GM20000 (cell line): Measurements from ENCODE around the gene SMIM44.

Source experiments
- DNase-seq: peaks from one replicate; pipeline ENCODE4 v3.0.0; 2012; ENCODE audit warnings: low spot score
- TF ChIP-seq, protein P1 (sequence below): IDR thresholded peaks from 2 replicates; pipeline ENCODE4 v1.5.1; 2012; ENCODE audit warnings: mild to moderate bottlenecking, control low read depth; ENCODE audit errors: extremely low read depth, missing control alignments

Gene SMIM44

DNA sequence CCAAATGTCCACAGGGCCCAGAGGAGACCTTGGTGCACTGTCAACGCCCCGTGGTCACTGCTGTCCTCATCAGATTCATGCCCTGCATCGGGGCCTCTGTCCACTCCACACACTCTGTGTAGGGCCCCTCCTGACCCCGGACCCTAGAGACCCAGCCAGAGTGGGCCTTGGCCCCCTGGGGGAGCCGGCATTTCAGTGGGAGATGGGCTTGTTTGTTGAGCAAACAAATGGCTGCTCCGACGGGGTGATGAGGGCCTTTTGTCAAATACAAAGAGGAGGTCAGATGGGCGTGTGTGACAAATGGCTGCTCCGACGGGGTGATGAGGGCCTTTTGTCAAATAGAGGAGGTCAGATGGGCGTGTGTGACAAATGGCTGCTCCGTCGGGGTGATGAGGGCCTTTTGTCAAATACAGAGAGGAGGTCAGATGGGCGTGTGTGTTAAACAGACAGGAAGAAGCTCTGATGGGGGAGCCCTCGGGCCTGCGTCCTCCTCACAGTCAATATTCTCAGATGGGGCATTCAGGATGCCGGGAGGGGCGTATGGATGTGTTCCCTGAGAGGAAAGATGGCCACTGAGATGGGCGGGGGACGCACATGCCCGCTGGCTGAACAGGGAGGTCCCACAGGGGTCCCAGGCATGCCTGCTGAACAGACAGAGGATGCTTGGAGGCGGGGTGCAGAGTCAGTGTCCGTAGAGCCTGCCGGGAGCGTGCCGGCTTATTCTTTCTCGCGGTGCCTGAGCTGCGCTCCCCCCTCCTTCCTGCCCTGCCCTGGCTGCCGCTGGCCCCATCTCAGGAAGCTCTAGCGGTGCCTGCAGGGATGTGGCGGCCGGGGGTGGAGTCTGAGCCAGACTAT is 39.2 kb downstream of the SMIM44 start:
- DNase-seq, result no peak
- TF ChIP-seq, protein P1, sequence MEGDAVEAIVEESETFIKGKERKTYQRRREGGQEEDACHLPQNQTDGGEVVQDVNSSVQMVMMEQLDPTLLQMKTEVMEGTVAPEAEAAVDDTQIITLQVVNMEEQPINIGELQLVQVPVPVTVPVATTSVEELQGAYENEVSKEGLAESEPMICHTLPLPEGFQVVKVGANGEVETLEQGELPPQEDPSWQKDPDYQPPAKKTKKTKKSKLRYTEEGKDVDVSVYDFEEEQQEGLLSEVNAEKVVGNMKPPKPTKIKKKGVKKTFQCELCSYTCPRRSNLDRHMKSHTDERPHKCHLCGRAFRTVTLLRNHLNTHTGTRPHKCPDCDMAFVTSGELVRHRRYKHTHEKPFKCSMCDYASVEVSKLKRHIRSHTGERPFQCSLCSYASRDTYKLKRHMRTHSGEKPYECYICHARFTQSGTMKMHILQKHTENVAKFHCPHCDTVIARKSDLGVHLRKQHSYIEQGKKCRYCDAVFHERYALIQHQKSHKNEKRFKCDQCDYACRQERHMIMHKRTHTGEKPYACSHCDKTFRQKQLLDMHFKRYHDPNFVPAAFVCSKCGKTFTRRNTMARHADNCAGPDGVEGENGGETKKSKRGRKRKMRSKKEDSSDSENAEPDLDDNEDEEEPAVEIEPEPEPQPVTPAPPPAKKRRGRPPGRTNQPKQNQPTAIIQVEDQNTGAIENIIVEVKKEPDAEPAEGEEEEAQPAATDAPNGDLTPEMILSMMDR, result no peak

DNA sequence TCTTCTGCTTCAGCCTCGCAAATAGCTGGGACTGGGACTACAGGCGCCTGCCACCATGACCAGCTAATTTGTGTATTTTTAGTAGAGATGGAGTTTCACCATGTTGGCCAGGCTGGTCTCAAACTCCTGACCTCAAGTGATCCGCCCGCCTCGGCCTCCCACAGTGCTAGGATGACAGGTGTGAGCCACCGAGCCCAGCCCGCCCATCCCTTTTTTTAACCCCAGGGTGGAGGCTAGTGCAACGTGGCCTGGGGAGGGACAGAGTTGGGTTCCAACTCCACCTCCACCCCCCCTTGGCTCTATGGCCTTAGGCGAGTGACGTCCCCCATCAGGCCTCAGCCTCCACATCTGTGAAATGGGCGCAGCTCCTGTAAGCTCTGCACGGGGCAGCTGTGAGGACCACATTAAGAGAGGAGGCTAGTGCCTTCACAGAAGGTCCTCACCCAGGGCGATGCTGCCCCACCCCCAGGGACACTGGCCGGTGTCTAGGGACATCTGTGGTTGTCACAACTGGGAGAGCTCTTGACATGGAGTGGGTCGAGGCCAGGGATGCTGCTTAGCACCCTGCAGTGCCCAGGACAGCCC is 40.7 kb downstream of the SMIM44 start:
- DNase-seq, result no peak
- TF ChIP-seq, protein P1, result no peak

DNA sequence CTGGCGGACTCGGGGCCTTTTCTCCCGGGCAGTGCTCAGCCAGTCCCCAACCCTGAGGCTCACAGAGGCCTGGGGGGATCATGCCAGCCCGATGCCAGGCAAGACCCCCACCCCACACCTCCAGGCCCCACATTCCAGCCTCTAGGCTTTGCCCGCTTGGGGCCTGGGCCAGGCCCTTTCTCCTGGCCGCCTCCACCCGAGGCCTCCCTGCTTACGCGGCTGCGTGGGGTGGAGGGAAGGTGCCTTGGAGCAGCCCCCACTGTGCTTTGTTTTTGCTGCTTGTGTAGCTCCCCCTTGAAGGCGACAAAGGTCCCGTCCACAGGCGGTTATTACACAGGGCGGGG is 41.3 kb downstream of the SMIM44 start:
- TF ChIP-seq, protein P1, result no peak
- DNase-seq, result no peak

DNA sequence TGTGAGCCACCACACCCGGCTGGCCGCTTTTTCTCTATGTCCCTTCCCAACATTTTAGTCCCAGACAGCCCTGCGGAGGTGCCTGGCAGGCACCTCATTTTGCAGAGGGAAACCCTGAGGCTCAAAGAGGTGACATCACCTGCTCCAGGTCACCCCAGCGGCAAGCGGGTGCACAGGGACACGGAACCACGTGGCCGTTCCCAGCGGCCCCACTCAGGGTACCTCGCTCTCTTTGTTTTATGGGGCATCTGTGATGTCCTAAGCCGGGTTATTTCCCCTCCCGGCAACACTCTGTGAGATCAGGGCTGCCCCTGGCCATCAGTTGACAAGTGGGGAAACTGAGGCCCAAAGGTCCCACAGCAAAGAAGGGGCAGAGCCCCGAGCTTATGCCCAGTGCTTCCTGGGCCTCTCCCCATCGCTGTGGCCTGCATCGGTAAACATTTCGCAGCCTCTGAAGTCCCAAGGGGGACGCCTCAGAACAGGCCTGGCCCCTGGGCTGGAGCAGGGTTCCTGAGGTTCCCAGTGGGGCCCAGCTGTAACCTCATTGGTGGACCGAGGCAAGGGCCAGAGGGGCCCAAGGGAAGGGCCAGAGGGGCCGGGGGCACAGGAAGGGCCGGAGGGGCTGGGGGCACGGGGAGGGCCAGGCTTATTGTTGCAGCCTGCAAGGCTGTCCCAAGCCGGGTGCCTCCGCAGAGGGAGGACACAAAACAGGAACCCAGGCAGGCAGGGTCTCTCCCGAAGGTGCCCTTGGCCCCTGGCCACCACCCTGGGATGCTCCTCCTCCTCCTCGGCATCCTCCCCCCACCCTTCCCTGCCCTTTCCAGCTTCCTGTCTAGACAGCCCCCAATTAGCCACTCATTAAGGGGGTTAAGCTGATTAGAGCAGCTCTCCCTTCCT is 41.9 kb downstream of the SMIM44 start:
- DNase-seq, result no peak
- TF ChIP-seq, protein P1, result no peak

DNA sequence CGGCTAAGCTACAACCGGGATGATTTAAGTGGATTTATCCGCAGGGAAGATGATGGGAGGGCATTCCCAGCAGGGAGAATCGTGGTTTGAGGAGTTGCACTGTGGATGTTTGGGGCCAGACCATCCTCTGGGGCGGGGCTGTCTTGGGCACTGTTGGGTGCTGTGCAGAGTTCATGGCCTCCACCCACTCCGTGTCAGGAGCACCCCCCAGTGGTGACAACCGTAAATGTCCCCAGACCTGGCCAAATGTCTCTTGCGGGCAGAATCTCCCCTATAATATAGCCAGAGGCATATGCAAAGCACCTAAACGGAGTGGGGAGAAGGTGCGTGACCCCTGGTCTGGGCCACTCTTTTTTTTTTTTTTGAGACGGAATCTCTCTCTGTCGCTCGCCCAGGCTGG is 43.2 kb downstream of the SMIM44 start:
- DNase-seq, result peak; percentile 82
- TF ChIP-seq, protein P1, result peak; percentile 28

DNA sequence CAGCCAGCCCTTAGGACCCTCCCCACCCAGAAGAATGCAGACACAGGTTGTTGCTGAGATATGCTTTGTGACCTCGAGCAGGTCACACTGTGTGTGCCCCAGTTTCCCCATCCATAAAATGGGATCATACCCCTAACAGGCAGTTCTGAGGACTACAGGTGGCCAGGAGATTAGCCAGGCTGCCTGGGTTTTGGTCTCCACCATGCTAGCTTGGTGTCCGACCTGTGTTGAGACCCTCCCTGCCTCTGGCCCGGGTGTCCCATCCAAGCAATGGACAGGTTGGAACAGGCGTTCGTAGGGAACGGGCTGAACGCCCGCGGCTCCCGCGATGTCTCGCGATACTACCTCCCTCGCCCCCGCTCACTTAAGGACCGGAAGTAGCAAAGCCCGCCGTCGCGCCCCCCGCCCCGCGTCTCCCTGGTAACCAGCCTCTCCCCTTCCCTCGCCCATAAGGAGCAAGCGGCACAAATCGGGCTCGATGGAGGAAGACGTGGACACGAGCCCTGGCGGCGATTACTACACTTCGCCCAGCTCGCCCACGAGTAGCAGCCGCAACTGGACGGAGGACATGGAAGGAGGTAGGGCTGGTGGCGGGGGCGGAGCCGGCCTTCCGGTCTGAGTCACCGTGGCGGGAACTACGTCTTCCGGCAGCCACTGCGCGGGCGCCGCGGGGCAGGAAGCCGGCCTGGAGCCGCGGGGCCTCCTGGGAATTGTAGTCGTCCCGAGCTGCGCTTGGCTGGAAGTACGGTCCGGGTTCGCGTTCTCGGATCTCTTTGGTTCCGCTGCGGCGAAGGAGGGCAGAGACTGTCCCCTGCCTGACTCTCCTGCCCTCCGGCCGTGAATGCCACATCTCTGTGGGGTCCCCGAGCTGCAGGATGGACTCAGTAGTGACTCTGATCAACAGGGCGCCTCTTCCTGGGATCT is 48.3 kb downstream of the SMIM44 start:
- TF ChIP-seq, protein P1, result no peak
- peak; percentile 97 for DNase-seq
